ENCODE measurements around the gene PEX26. TPM values are rescaled to one million over a fixed set of nuclear protein-coding genes. Genes with fewer than 3 reads are reported as not detected.

The PEX26 gene
- total RNA-seq, 4 donors from 2014 or later: 46.4 to 211 (median 93.4) TPM

- WGBS, 2 donors (ENCODE audit: low coverage in 1 of 2): 57 to 65% methylated on average over 4 to 10 of the region's 10 CpGs
- DNase-seq: no peak
- Histone ChIP-seq H3K4me1 (peaks cover 0 to 8% (median 3%) of the 10 kb centered on the region in 4 donors), H3K9me3 (no peaks in the 10 kb centered on the region), H3K36me3 (no peaks in the 10 kb centered on the region), H3K27me3 (no peaks in the 10 kb centered on the region), H3K27ac (peak overlapping the region; percentile 42 to 79 (median 70)), H3K4me3 (no peak overlapping the region)
- TF ChIP-seq POLR2A (IDR thresholded peaks at IDR 0.05) (no peak), POLR2AphosphoS5 (IDR thresholded peaks at IDR 0.05) (peak in 1 of 3 donors; percentile 11)
- in situ Hi-C loops (cut with MboI; ENCODE audit: low pct_ligation_motif_present in 1 of 4, low pct_unique_long_range_greater_than_20kb in 1 of 4, low sequenced_read_pairs in 3 of 4): no loop called here
- intact Hi-C loops (cut with DNase I; ENCODE audit: low total_unique reads): no loop called here
Observed at GRCh38 chr22:18031695-18032454, 45.9 kb upstream of the PEX26 start.

GRCh38 chr22:18032455-18033101 lies 45.2 kb upstream of the PEX26 start:
- no peak for DNase-seq
- intact Hi-C loops (cut with DNase I; ENCODE audit: low total_unique reads): no loop called here
- 69 to 75% methylated on average over 2 to 6 of the region's 6 CpGs for WGBS, 2 donors (ENCODE audit: low coverage in 1 of 2)
- peaks cover 0 to 8% (median 3%) of the 10 kb centered on the region in 4 donors for H3K4me1 ChIP-seq
- no peaks in the 10 kb centered on the region for H3K36me3 ChIP-seq
- no peaks in the 10 kb centered on the region for H3K9me3 ChIP-seq
- peak overlapping the region; percentile 61 to 79 (median 70) for H3K27ac ChIP-seq
- in situ Hi-C loops (cut with MboI; ENCODE audit: low pct_ligation_motif_present in 1 of 4, low pct_unique_long_range_greater_than_20kb in 1 of 4, low sequenced_read_pairs in 3 of 4): no loop called here
- no peak overlapping the region for H3K4me3 ChIP-seq
- no peaks in the 10 kb centered on the region for H3K27me3 ChIP-seq
- TF ChIP-seq POLR2AphosphoS5 (IDR thresholded peaks at IDR 0.05): peak in 2 of 3 donors; percentile 23 to 44
- no peak for TF ChIP-seq POLR2A (IDR thresholded peaks at IDR 0.05)
- no peak for TF ChIP-seq EP300 (IDR thresholded peaks at IDR 0.05; ENCODE audit: low read depth)
- TF ChIP-seq CTCF (IDR thresholded peaks at IDR 0.05): no peak

- H3K4me1 ChIP-seq: peaks cover 0 to 8% (median 3%) of the 10 kb centered on the region in 4 donors
- H3K36me3 ChIP-seq: no peaks in the 10 kb centered on the region
- WGBS, 2 donors (ENCODE audit: low coverage in 1 of 2): 72 to 78% methylated on average over 3 to 6 of the region's 6 CpGs
- in situ Hi-C loops (cut with MboI; ENCODE audit: low pct_ligation_motif_present in 1 of 4, low pct_unique_long_range_greater_than_20kb in 1 of 4, low sequenced_read_pairs in 3 of 4) (no loop called here), intact Hi-C loops (cut with DNase I; ENCODE audit: low total_unique reads) (no loop called here)
- peak overlapping the region; percentile 61 to 79 (median 70) for H3K27ac ChIP-seq
- H3K4me3 ChIP-seq: no peak overlapping the region
- no peaks in the 10 kb centered on the region for H3K9me3 ChIP-seq
- no peaks in the 10 kb centered on the region for H3K27me3 ChIP-seq
- DNase-seq: no peak
- peak in 1 of 5 experiments; percentile 21 for TF ChIP-seq CTCF (IDR thresholded peaks at IDR 0.05)
- TF ChIP-seq POLR2AphosphoS5 (IDR thresholded peaks at IDR 0.05): no peak
Observed at GRCh38 chr22:18033204-18033998, 44.4 kb upstream of the PEX26 start.

GRCh38 chr22:18034076-18034475 lies 43.7 kb upstream of the PEX26 start:
- peaks cover 0 to 8% (median 3%) of the 10 kb centered on the region in 4 donors for H3K4me1 ChIP-seq
- no peaks in the 10 kb centered on the region for H3K36me3 ChIP-seq
- peak overlapping the region; percentile 61 to 79 (median 70) for H3K27ac ChIP-seq
- no peak overlapping the region for H3K4me3 ChIP-seq
- intact Hi-C loops (cut with DNase I; ENCODE audit: low total_unique reads) (no loop called here), in situ Hi-C loops (cut with MboI; ENCODE audit: low pct_ligation_motif_present in 1 of 4, low pct_unique_long_range_greater_than_20kb in 1 of 4, low sequenced_read_pairs in 3 of 4) (no loop called here)
- WGBS, 2 donors (ENCODE audit: low coverage in 1 of 2): 74 to 94% methylated on average over 3 of the region's 3 CpGs
- no peak for DNase-seq
- TF ChIP-seq EP300 (IDR thresholded peaks at IDR 0.05; ENCODE audit: low read depth): no peak
- TF ChIP-seq CTCF (IDR thresholded peaks at IDR 0.05): peak in 1 of 5 experiments; percentile 14
- no peaks in the 10 kb centered on the region for H3K27me3 ChIP-seq
- no peaks in the 10 kb centered on the region for H3K9me3 ChIP-seq

All from transverse colon (tissue), 4 donors.